A549 (cell line): Measurements from ENCODE around the gene UHRF1.

ENCODE experiments used
- CHD4 ChIP-seq: fragments of 200-600 bp; sonication (generic); IDR thresholded peaks from 2 replicates; pipeline ENCODE4 v1.6.1; 2016; ENCODE audit warnings: antibody characterized with exemption, mild to moderate bottlenecking, borderline replicate concordance
- CTCF ChIP-seq: fragments of >200 bp; sonication (Bioruptor Twin); formaldehyde crosslinking; IDR thresholded peaks from 3 replicates; pipeline ENCODE4 v1.5.1; 2016
- EP300 ChIP-seq, 2 experiments: fragments of >200 bp; sonication (Bioruptor Twin); formaldehyde crosslinking; IDR thresholded peaks; 2 replicates in 1 of 2; 3 replicates in 1 of 2; pipeline ENCODE4 v1.6.1; 2016 to 2017
- HDAC2 ChIP-seq: fragments of 200-600 bp; sonication (generic); IDR thresholded peaks from 2 replicates; pipeline ENCODE4 v1.6.1; 2016
- KDM5A ChIP-seq: fragments of 200-600 bp; sonication (generic); IDR thresholded peaks from 2 replicates; pipeline ENCODE4 v1.6.1; 2016; ENCODE audit warnings: antibody characterized with exemption, mild to moderate bottlenecking
- MAZ ChIP-seq: fragments of 150-350 bp; IDR thresholded peaks from 2 replicates; pipeline ENCODE4 v1.6.1; 2014; ENCODE audit warnings: antibody characterized with exemption, low read depth, low read length, borderline replicate concordance
- RFX5 ChIP-seq: fragments of 450-650 bp; IDR thresholded peaks from 2 replicates; pipeline ENCODE4 v1.7.1; 2014; ENCODE audit warnings: antibody characterized with exemption, mild to moderate bottlenecking, moderate library complexity

GRCh38 chr19:4969292-4969771, 60.0 kb downstream of the UHRF1 start:
- TF ChIP-seq CTCF (no peak), RFX5 (no peak), EP300 (IDR thresholded peaks at IDR 0.05) (no peak), KDM5A (no peak), MAZ (no peak), CHD4 (no peak), HDAC2 (no peak)
